Measurements from ENCODE around the gene C14orf119.

Gene C14orf119

GRCh38 chr14:23066368-23066767 lies 28.9 kb upstream of the C14orf119 start:
- Histone ChIP-seq H2BK5ac (ENCODE audit: low read depth, low read length, poor library complexity, severe bottlenecking) (no peak overlapping the region), H2BK12ac (ENCODE audit: low read length in 2 of 2) (no peak overlapping the region), H2BK15ac (ENCODE audit: low read depth, poor library complexity, severe bottlenecking) (no peak overlapping the region), H3K4me2 (ENCODE audit: low read length, poor library complexity, severe bottlenecking) (no peak overlapping the region), H3K27ac (ENCODE audit: low read length, poor library complexity, severe bottlenecking) (no peak overlapping the region), H2AK5ac (ENCODE audit: low read length, severe bottlenecking) (no peak overlapping the region), H3K14ac (ENCODE audit: low read length in 2 of 2) (no peak overlapping the region), H3K9ac (ENCODE audit: low read length) (peak overlapping the region; percentile 59), H2AFZ (ENCODE audit: low read depth, low read length) (no peak overlapping the region), H3K27me3 (ENCODE audit: control insufficient read depth in 1 of 2, insufficient read depth in 1 of 2, low read length in 2 of 2) (no peaks in the 10 kb centered on the region), H3K23ac (ENCODE audit: low read length in 2 of 2) (no peak overlapping the region), H3K4ac (ENCODE audit: low read depth in 1 of 2, low read length in 2 of 2) (no peak overlapping the region), H3K4me3 (ENCODE audit: insufficient read depth in 1 of 2, low read depth in 1 of 2, low read length in 2 of 2) (no peak overlapping the region), H4K91ac (ENCODE audit: low read length) (no peak overlapping the region), H3K4me1 (ENCODE audit: control insufficient read depth, insufficient read depth, low read depth, low read length) (peaks cover 29% of the 10 kb centered on the region), H3K9me3 (ENCODE audit: control insufficient read depth, low read length) (no peaks in the 10 kb centered on the region), H3K18ac (ENCODE audit: low read depth in 1 of 2, low read length in 2 of 2) (no peak overlapping the region), H3K36me3 (ENCODE audit: control insufficient read depth in 1 of 2, insufficient read depth in 2 of 2, low read depth in 1 of 2, low read length in 2 of 2) (peaks cover 61 to 75% of the 10 kb centered on the region in 2 experiments), H2BK120ac (ENCODE audit: low read depth, low read length) (no peak overlapping the region), H3K79me1 (replicated peaks; ENCODE audit: low read length, poor library complexity, severe bottlenecking) (peaks cover 6% of the 10 kb centered on the region), H4K8ac (ENCODE audit: low read length) (no peak overlapping the region)
- 96% methylated on average over 3 of the region's 3 CpGs for WGBS
- DNase-seq: no peak

GRCh38 chr14:23066855-23067744 lies 28.2 kb upstream of the C14orf119 start:
- Histone ChIP-seq H2BK15ac (ENCODE audit: low read depth, poor library complexity, severe bottlenecking) (no peak overlapping the region), H3K27me3 (ENCODE audit: control insufficient read depth in 1 of 2, insufficient read depth in 1 of 2, low read length in 2 of 2) (no peaks in the 10 kb centered on the region), H4K91ac (ENCODE audit: low read length) (no peak overlapping the region), H2BK12ac (ENCODE audit: low read length in 2 of 2) (no peak overlapping the region), H2BK120ac (ENCODE audit: low read depth, low read length) (no peak overlapping the region), H3K9me3 (ENCODE audit: control insufficient read depth, low read length) (no peaks in the 10 kb centered on the region), H3K36me3 (ENCODE audit: control insufficient read depth in 1 of 2, insufficient read depth in 2 of 2, low read depth in 1 of 2, low read length in 2 of 2) (peaks cover 58 to 80% of the 10 kb centered on the region in 2 experiments), H3K4ac (ENCODE audit: low read depth in 1 of 2, low read length in 2 of 2) (no peak overlapping the region), H3K9ac (ENCODE audit: low read length) (peak overlapping the region; percentile 59), H3K79me1 (replicated peaks; ENCODE audit: low read length, poor library complexity, severe bottlenecking) (peaks cover 6% of the 10 kb centered on the region), H3K18ac (ENCODE audit: low read depth in 1 of 2, low read length in 2 of 2) (no peak overlapping the region), H2AK5ac (ENCODE audit: low read length, severe bottlenecking) (no peak overlapping the region), H4K8ac (ENCODE audit: low read length) (peak overlapping the region; percentile 68), H3K27ac (ENCODE audit: low read length, poor library complexity, severe bottlenecking) (no peak overlapping the region), H3K4me1 (ENCODE audit: control insufficient read depth, insufficient read depth, low read depth, low read length) (peaks cover 31% of the 10 kb centered on the region), H3K14ac (ENCODE audit: low read length in 2 of 2) (no peak overlapping the region), H3K23ac (ENCODE audit: low read length in 2 of 2) (no peak overlapping the region), H2BK5ac (ENCODE audit: low read depth, low read length, poor library complexity, severe bottlenecking) (no peak overlapping the region), H2AFZ (ENCODE audit: low read depth, low read length) (no peak overlapping the region), H3K4me2 (ENCODE audit: low read length, poor library complexity, severe bottlenecking) (no peak overlapping the region), H3K4me3 (ENCODE audit: insufficient read depth in 1 of 2, low read depth in 1 of 2, low read length in 2 of 2) (no peak overlapping the region)
- no peak for DNase-seq
- 97% methylated on average over 19 of the region's 23 CpGs for WGBS

GRCh38 chr14:23067847-23068788 lies 27.2 kb upstream of the C14orf119 start:
- no peak overlapping the region for H3K14ac ChIP-seq (ENCODE audit: low read length in 2 of 2)
- H3K23ac ChIP-seq (ENCODE audit: low read length in 2 of 2): no peak overlapping the region
- H3K4me1 ChIP-seq (ENCODE audit: control insufficient read depth, insufficient read depth, low read depth, low read length): peaks cover 28% of the 10 kb centered on the region
- no peak overlapping the region for H3K27ac ChIP-seq (ENCODE audit: low read length, poor library complexity, severe bottlenecking)
- no peak overlapping the region for H2BK120ac ChIP-seq (ENCODE audit: low read depth, low read length)
- peaks cover 8% of the 10 kb centered on the region for H3K79me1 ChIP-seq (replicated peaks; ENCODE audit: low read length, poor library complexity, severe bottlenecking)
- no peak overlapping the region for H2BK12ac ChIP-seq (ENCODE audit: low read length in 2 of 2)
- peak overlapping the region in 1 of 2 experiments; percentile 51 for H3K4me3 ChIP-seq (ENCODE audit: insufficient read depth in 1 of 2, low read depth in 1 of 2, low read length in 2 of 2)
- WGBS: 92% methylated on average over 12 of the region's 14 CpGs
- no peaks in the 10 kb centered on the region for H3K27me3 ChIP-seq (ENCODE audit: control insufficient read depth in 1 of 2, insufficient read depth in 1 of 2, low read length in 2 of 2)
- H3K4ac ChIP-seq (ENCODE audit: low read depth in 1 of 2, low read length in 2 of 2): no peak overlapping the region
- H3K9ac ChIP-seq (ENCODE audit: low read length): peak overlapping the region; percentile 44
- H2BK5ac ChIP-seq (ENCODE audit: low read depth, low read length, poor library complexity, severe bottlenecking): no peak overlapping the region
- no peak overlapping the region for H2BK15ac ChIP-seq (ENCODE audit: low read depth, poor library complexity, severe bottlenecking)
- no peak for DNase-seq
- H2AFZ ChIP-seq (ENCODE audit: low read depth, low read length): no peak overlapping the region
- H3K18ac ChIP-seq (ENCODE audit: low read depth in 1 of 2, low read length in 2 of 2): no peak overlapping the region
- no peaks in the 10 kb centered on the region for H3K9me3 ChIP-seq (ENCODE audit: control insufficient read depth, low read length)
- H3K36me3 ChIP-seq (ENCODE audit: control insufficient read depth in 1 of 2, insufficient read depth in 2 of 2, low read depth in 1 of 2, low read length in 2 of 2): peaks cover 53 to 80% of the 10 kb centered on the region in 2 experiments
- no peak overlapping the region for H4K8ac ChIP-seq (ENCODE audit: low read length)
- H3K4me2 ChIP-seq (ENCODE audit: low read length, poor library complexity, severe bottlenecking): peak overlapping the region; percentile 48
- no peak overlapping the region for H2AK5ac ChIP-seq (ENCODE audit: low read length, severe bottlenecking)
- H4K91ac ChIP-seq (ENCODE audit: low read length): no peak overlapping the region
